ENCODE results near the gene ID2.
A peak's percentile ranks its signal among the peaks of the same experiment; 100 is the strongest.

Gene ID2

GRCh38 chr2:8670580-8670979 is 11.3 kb upstream of the ID2 start:
- DNase-seq = no peak

DNA sequence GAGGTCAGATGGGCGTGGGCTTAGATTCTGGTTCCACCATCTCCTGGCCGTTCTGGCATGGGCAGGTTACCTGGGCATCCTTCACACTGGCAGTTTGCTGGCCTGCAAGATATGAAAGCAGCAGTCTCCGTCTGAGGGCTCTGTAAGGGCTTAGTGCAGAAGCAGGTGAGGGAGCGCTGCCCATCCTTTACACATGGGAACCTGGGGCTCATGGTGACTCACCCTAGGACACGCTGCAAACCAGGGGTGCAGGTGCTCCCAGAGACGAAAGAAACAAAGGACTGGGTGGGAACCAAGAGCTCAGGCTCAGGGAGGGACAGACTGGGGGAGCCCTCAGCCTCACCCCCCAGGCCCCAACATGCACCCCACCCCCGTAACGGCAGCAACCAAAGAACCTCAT is 10.7 kb upstream of the ID2 start:
- DNase-seq = no peak

DNA sequence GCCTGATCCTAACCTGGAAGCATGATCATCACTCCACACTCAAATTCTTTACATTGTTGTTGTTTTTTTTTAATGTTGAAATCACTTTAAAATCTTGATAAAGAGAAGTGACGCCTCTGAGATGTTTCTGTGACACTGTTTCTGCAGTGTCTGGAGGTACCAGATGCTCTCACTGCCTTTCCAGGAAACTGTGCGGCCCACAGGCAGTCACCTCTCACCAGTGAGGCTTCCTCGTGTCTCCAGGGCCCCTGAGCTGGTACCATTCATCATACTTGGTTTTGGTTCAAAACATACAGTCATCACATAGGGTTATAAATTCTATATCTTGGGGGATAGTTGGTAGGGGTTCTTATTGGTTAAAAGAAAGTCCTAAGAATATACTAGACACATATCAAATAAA is 10.1 kb upstream of the ID2 start:
- DNase-seq = no peak

DNA sequence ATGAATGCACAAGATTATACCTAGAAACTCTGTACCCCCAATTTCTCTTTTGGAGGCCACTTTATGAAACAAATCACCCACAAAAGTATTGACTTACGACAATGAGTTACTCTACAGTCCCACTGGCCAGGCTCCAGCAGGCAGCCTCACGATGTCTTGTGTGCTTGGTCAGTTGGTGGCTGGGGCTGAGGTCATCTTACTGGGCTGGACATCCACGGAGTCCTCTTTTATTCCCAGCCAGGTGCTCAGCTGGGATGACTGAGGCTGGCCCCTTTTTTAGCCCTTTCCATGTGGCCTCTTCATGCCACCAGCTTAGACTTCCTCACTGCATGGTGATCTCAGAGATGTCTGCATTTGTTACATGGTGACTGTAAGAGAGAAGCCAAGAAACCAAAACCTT is 8.9 kb upstream of the ID2 start:
- no peak for DNase-seq

DNA sequence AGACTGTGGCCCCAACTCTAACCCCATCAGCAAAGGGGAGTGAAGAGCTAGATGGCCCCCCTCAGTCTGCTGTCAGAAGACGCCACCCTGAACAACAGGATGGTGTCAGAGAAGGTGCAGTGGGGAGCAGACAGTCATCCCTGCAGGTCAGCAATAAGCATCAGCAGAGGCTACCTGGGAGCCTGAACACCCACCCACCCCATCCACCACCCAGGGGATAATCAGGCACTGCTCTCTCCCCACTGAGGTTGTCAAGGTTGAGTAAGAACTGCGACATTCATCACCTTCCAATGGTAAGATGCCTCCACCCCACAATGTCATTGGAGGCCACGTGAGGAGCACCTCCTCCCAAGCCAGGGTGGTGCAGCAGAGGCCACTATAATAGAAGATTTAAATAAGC is 8.5 kb upstream of the ID2 start:
- DNase-seq = no peak

- DNase-seq = no peak
These were observed 7.3 kb upstream of the ID2 start for GRCh38 chr2:8674420-8675009.

GRCh38 chr2:8675543-8675942 is 6.3 kb upstream of the ID2 start:
- DNase-seq = no peak

DNA sequence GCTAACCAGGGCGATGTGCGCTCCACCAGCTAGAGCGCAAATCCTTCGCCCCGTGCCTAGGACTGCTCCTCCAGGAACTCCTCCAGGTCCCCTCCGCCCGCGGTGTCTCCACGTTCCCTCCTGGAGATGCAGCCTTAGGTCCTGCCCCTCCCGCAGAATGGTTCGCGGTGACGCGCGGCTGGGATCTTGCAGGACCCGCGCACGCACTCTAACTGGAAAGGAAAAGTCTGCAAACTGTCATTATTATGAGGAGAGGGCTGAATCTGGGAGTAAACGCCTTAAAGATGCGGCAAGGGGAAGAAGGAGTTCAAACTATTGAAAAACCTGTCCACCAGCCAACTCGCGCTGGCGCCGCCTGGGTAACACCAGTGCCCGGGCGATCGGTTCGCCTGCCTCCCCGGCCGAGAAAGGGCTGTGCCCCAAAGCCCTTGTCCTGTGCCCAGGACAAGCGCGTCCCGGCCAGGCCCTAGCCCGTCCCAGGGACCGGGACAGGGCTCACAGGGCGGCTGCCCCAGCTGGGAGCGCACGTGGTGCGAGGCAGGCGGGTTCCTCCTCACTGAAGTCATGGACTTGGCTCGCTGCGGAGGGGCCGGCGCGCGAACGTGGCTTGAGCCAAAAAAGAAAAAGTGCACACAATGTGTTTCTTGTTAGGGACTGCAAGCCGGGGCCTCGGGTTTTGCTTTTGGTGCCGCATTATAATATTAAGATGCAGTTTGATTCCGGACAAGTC is 5.5 kb upstream of the ID2 start:
- no peak for DNase-seq

DNA sequence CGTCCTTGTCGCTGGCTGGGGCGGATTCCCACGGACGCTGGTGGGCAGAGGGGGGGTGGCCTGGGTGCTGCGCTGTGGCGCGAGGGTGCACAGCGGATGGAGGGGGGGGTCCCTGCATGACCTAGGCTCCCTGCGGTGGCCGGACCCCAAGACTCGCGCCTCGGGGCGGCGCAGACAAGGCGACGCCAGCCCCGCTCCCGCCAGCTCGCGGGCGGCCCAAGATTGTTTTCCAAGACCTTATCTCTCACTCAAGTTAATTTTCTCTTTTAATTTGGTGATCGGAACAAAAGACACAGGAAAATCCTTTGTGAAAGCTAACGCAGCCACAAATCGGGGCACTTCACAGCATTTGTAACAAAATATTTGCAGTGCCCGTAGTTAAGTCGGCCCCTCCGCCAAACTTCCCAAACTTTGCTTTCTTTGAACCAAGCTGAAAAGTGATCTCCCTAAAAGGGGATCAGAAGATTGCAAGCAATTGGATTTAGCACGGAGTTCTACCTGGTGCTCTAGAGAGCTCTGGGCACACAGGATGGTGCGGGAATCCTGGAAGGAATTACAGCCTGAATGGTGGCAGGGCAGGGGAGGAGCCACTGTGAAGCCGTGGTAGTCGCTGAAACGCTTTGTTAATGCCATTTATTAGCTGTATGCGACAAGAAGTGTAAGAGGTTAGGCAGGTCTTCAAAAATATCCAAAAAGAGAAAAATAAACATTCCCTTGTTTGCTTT is 4.8 kb upstream of the ID2 start:
- no peak for DNase-seq

- DNase-seq = no peak
These were observed 3.9 kb upstream of the ID2 start for GRCh38 chr2:8677646-8678592.

DNA sequence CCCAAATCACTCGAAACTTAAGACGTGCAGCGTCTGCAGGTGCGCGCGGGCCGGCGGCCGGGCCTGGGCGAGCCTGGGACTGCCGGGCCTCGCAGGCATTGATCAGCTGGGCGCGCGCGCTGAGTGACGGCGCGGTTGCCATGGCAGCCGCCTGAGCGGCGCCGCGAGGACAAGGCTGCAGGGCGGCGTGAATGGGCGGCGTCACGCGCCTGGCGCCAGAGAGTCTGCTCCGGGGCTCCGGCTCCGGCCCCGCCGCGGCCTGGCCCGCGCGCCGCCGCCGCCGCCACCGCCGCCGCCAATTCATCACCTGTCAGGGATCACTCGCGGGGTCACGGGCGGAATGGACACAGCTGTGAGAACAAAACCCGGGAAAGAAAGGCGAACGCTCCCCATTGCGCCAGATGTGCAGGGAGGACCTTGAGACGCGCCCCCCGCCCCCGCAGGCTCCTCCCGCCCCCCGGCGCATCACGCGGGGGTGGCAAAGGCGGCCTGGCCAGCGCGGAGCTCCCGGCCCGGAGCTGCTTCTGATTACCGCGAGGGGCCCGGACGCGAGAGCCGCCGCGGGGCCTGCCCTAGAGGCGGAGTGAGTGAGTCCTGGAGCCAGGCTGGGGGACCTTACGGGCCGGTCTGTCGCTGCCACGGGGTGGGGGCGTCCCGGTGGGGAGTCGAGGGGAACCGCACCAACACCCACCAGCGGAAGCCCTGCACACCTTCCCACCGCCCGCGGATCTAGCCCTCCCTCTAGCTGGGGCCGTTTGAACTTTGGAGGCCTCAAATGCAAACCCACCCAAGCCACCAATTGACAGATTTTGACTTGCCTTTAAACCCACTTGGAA is 2.9 kb upstream of the ID2 start:
- DNase-seq = peak in 1 of 2 experiments; percentile 17

- DNase-seq = no peak
These were observed 2.4 kb upstream of the ID2 start for GRCh38 chr2:8679567-8679826.

GRCh38 chr2:8679827-8680731 is 1.8 kb upstream of the ID2 start:
- DNase-seq = no peak

DNA sequence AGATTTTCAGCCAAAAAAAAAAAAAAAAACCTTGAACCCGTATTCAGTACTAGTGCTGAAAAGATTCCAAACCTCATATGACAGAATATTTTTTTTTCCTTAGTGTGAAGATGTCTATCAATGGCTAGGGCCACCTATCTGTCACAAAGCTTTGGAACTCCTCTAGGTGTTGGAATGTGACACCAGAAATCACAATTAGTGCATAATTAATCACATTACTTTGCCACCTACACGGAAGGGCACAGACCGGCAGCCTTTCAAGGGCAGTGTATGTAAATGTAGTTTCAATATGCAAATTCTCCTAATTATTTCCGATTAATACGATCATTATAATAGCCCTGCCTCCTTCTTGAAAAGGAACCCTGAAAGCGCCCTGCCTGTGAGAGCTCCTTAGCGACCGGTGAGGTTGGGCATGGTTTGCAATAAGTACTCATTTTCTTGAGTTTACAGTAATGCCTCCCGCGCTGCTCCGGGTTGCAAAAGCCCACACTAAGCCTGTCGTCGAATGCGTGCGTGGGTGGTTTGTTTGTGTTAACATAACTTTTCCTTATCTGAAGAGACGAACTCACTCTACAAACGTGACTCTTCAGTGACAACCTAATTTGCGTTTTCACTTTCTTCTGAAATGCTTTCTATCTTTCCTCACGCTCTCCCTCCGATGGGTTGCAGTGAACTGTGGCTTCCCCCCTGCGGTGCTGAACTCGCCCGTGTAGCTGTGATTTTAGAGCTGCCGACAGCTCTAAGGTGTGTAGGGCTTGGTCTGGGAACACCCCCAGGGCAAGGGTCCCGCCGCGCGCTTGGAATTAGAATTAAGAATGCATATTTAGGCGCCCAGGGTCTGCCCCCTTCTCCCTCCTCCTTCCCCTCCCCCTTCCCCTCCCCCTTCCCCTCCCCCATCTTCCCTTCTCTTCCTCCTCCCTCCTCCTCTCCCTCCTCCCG is 765 bp upstream of the ID2 start:
- no peak for DNase-seq

GRCh38 chr2:8682719-8683667 is 1.1 kb downstream of the ID2 start:
- DNase-seq = no peak

DNA sequence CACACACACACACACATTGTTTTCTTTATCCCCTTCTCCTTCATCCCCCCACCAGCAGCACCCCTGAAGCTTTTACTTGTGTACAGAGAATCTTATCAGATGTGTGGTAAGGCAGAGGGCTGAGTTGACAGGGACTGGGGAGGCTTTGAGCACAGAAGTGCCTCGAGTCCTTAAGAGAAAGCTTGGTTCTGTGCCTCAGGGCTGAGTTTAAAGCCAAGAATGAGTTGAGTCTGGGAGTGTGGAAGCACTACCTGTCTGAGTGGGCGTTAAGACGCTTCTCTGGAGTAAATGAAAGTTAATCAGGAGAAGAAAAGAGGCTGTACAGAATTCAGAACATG is 2.7 kb downstream of the ID2 start:
- DNase-seq = no peak

- no peak for DNase-seq
These were observed 3.2 kb downstream of the ID2 start for GRCh38 chr2:8684878-8685696.

DNA sequence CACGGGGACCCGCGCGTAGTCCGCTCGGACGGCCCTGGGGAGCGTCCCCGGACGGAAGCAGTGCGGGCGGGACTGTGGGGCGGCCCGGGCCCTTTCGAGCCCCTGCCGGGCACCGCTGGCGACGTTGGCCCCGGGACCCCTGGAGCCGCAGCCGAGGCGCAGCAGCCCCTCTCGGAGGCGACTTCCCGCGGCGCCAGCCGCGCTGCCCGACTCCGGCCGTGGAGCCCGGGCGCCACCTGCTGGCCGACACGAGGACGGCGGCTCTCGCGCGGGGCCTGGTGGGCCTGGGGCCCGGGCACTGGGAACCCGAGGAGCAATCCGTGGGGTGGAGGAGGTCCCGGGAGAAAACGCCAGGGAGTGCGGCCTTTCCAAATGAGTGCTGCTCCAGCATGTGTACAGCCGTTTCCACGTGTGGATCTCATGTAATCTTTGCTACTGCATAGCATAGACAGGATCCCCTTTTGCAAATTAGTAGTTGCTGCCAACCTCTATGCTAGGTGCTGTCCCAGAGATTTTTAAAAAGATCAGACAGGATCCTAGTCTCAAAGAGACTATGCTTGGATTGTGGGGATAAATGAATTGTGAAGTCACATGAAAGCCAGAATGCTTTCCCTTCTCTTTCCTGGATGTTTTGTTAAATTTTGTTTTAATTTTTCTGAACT is 4.0 kb downstream of the ID2 start:
- DNase-seq = no peak
